NCI-H2227 (cell line): ENCODE results near the gene ZRANB2.

Source experiments
- DNase-seq: peaks from one replicate; lab custom pipeline; 2025; ENCODE audit not compliant: unreplicated experiment; lab: John Stamatoyannopoulos, UW

The ZRANB2 gene

GRCh38 chr1:71071720-71072119, 9.1 kb downstream of the ZRANB2 start:
- no peak for DNase-seq

DNA sequence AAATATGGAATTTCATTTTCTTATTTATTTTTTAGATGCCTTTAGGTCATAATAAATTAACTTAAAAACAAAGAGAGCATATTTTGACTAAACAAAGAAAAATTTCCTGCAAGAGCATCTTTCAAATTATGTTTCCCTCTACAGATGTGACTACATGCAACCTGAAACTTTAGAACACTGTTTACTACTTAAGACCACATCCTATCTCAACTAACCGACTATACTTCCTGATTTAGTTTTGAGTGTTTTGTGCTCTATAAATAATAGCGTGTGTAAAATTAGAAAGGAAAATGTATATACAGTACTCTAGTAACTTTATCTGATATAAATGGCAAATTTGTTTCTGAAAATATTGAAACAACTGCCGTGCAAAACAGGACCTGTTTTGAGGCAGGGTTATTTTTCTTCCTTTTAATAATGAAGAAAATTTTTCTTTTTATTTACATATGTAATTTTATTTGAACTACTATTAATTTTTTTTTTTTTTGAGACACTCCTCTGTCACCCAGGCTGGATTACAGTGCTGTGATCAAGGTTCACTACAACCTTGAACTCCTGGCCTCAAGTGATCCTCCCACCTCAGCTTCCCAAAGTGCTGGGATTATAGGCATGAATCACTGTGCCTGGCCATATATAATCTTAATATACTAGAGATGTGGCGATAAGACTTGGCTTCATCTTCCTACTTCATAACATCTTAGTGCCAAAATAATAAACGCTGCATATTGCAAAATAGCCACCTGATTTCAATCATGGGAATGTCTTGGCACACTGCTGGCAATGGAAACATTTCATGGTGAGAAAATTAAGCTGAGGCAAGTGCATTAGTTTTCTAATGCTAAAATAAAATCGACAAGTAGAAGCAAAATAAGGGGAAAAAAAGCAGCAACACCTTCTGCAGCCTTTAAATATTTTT, 12.3 kb downstream of the ZRANB2 start:
- DNase-seq: no peak

DNA sequence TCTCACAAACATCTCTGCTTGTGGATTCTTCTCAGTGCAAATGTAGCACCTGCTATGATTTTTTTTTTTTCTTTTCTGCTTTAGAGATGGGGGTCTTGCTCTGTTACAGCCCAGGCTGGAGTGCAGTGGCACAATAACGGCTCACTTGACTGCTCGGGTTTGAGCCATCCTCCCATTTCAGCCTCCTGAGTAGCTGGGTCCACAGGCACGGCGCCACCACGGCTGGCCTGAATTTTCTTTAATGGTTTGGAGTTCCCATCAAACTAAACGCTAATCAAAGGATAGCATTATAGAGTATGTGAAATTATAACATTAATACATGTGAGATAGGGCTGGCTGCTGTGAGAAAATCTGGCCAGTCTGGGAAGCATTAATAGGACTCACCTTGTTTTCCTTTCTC, 26.0 kb downstream of the ZRANB2 start:
- no peak for DNase-seq

- no peak for DNase-seq
These were observed 26.5 kb downstream of the ZRANB2 start for GRCh38 chr1:71054281-71054731.

GRCh38 chr1:71053758-71054157, 27.1 kb downstream of the ZRANB2 start:
- no peak for DNase-seq

DNA sequence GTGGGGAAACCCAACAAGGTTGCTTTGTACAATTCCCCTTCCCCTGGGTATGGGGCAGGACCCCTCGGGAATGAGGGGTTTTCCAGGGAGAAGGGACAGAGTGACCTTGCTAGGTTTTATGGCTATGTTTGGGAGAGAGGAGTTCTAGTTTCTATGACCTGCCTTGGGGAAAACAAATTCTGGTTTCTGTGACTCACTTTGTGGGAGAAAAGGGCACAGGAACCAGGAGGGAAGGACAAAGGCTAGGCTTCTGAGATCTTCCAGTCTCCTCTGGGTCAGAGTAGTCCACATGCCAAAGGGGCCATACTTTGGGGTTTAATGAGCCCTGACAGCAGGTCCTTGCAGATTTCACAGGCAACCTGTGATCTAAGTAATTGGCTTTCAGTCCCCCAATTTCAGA, 27.7 kb downstream of the ZRANB2 start:
- DNase-seq: no peak

GRCh38 chr1:71049951-71050598, 30.8 kb downstream of the ZRANB2 start:
- peak; percentile 75 for DNase-seq

DNA sequence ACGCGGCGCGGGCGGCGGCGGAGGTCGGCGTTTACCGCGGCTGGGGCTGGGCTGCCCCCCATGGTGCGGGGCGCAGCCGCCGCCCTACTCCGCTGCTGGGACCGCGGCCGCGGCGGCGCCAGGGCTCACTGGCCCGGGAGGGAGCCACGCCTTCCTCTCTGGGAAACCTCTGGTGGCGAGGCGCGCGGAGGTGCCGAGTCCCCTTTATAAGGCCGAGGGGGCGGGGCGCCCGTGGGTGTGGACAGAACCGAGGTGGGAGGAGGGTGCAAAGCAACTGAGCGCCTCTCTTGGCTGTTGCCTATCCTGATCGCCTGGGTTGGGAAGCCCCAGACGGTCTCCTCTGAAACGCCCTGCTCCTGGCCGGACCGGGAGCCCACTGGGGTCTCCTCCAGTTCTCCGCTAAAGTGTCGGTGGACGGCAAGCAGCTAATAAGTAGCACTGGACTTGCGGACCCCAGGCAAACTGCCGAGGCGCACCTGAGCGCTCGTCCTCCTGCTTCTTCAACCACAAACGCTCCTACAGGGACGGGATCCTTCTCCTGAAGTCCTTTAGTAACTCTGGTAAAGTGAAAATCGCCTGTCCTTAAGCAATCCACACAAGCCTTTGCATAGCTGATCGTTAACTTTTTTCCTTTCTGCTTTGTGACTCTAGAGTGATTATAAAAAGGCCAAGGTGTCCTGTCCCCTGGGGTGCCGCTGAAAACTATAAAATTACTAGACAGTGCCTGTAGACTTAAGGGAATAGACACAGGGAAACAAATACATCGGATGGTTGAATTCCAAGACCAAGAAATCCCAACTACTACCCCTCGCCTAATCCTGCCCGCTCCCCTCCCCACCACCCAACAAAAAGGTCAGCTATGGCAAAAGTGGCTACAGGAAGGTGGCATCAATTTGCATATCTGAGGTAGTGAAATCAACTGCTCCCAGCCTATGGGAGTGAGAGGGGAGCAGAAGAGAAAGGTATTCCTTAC, 32.9 kb downstream of the ZRANB2 start, which contains the start of gene PTGER3:
Gene PTGER3 (minus strand): TSS at position 182 of the 973 bp plus-strand sequence. CDS start 239 bp downstream, outside the sequence.
- DNase-seq: peak; percentile 61

DNA sequence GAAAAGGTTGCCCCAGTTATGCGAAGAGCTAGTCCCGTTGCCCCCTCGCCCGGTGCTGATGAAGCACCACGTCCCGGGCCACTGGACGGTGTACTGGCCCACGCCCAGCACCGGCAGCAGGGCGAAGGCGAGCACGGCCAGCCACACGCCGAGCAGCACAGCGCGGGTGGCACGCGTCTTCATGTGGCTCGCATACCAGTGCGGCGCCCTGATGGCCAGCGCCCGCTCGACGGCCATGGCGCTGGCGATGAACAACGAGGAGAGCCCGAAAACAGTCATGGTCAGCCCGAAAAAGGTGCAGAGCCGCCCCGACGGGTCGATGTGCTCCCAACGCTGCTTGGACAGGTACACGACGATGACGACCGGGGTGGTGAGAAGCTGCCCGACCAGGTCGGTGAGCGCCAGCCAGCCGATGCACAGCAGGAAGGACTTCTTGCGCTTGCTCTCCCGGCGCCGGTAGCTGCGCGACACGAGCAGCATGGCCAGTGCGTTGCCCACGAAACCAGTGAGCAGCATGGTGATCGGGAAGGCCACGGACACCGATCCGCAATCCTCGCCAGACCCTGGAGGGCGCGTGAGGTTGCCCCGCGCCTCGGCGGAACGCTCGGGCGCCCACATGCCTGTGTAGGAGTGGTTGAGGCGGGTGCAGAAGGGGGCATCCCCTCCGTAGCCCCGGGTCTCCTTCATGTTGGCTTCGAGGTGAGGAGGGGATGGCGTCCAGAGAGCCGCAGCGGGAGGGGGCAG, 33.8 kb downstream of the ZRANB2 start:
- DNase-seq: peak; percentile 39

- DNase-seq: no peak
These were observed 35.3 kb downstream of the ZRANB2 start for GRCh38 chr1:71045463-71046028.

- no peak for DNase-seq
These were observed 36.0 kb downstream of the ZRANB2 start for GRCh38 chr1:71044833-71045232.

DNA sequence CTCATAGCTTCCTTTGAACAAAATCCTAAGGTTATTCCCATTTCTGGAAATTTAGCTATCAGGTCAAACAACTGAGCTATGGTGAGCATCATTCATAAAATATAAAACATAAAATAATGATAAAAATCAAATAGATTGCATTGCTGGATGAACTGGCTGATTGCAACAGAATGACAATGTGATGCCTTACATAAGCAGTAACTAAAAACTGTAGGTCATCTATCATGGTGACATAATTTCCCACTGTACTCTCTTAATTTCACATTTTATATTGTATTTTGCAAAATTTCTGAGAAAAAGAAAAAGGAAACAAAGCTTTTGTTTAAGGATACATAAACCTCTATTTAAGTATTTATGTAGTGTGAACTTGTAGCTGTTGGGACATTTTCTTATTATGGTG, 37.8 kb downstream of the ZRANB2 start:
- DNase-seq: no peak

- no peak for DNase-seq
These were observed 39.0 kb downstream of the ZRANB2 start for GRCh38 chr1:71041806-71042205.

GRCh38 chr1:71039661-71040262, 41.1 kb downstream of the ZRANB2 start:
- no peak for DNase-seq

DNA sequence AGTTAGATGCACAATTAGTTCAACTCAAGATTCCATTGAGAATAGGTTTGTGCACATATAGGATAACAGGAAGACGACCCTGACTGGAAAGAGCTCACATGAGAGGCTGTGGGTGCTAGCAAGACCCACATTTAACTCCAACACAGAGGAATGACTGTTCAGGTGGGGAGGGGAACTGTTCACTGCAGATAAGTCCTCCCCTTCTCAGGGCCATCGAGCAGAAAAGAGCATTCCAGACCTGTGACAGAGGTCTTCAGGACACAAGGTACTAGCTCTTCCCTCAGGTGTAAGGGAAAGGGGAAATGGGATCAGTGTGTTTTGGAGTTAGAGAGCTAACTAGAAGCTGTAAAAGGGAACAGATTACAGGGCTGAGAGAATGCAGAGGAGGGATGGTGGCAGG, 41.9 kb downstream of the ZRANB2 start:
- DNase-seq: no peak

- DNase-seq: no peak
These were observed 42.8 kb downstream of the ZRANB2 start for GRCh38 chr1:71037829-71038620.

GRCh38 chr1:71037066-71037465, 43.8 kb downstream of the ZRANB2 start:
- DNase-seq: no peak

DNA sequence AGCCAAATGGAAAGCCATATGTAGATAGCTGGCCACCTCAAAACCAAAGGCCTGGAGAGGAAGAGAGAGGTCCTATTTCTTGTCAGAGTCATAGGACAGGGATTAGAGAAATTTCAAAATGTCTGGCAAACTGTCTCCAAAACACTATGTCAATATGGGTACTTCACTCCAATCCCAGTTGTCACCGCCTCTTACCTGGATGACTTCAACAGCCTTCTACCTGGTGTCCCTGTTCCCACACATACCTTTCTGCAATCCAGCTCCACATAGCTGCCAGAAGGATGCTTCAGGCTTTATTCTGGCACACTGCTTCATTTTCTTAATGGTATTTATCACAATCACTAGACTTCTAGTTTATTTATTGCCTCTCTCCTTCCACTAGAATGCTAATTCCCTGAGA, 47.7 kb downstream of the ZRANB2 start:
- DNase-seq: no peak

DNA sequence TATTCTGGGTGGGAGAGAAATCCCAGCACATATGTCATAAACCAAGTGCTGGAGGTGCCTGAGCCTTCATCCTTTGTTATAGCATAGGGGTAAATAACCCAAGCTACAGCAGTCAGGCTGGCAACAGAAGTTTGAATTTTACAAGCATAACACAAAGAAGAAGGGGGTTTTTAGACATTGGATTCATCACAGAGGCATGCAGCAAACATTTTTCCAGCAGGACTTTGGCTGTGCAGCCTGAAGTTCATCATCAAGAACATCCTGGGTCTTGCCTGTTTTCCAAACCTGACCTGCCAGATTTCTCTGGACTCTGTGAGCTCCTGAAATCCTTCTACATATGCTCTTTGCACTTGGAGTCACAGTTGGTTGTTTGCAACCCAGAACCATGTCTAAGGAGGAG, 49.4 kb downstream of the ZRANB2 start:
- no peak for DNase-seq
